Body of pancreas (tissue), 4 donors: Measurements from ENCODE around the gene PLCB1. TPM values are rescaled to one million over a fixed set of nuclear protein-coding genes. Genes with fewer than 3 reads are reported as not detected.

Source experiments
- ATAC-seq: fragments of 150-250 bp; one replicate; pipeline ENCODE4 v1.9.1; 2016
- DNase-seq, 4 donors: peaks; one replicate each; pipeline ENCODE4 v3.0.0-alpha.2; 2019
- H3K27ac ChIP-seq, 4 donors: fragments of 200-600 bp; sonication (generic); 1 replicate in 3 of 4; 2 replicates in 1 of 4; pipeline versions ENCODE4 v1.5.1 to v1.6.1; 2016 to 2019; ENCODE audit warnings: mild to moderate bottlenecking in 1 of 4, mixed read lengths in 1 of 4, moderate library complexity in 1 of 4
- H3K27me3 ChIP-seq, 2 donors: fragments of 200-600 bp; sonication (generic); one replicate each; pipeline ENCODE4 v1.6.0; 2016; ENCODE audit warnings: mild to moderate bottlenecking in 1 of 2
- H3K36me3 ChIP-seq, 2 donors: fragments of 200-600 bp; sonication (generic); replicated peaks in 1 of 2; 2 replicates each; pipeline ENCODE4 v1.5.1; 2016; ENCODE audit warnings: low read depth in 2 of 2; ENCODE audit not compliant: insufficient read depth in 1 of 2
- H3K4me1 ChIP-seq: fragments of 200-600 bp; sonication (generic); one replicate; pipeline ENCODE4 v1.6.0; 2016
- H3K4me3 ChIP-seq, 2 donors: fragments of 200-600 bp; sonication (generic); 1 replicate in 1 of 2; 2 replicates in 1 of 2; pipeline ENCODE4 v1.5.1; 2016 to 2019
- H3K9me3 ChIP-seq, 3 donors: fragments of 200-600 bp; sonication (generic); 1 replicate in 2 of 3; 2 replicates in 1 of 3; pipeline ENCODE4 v1.5.1; 2016
- CTCF ChIP-seq, 7 experiments: fragments of 450-650 bp in 4 of 7; fragments of 200-600 bp in 3 of 7; sonication (generic) in 3 of 7; IDR thresholded peaks; one replicate each; pipeline ENCODE4 v1.5.1; 2016 to 2019; ENCODE audit warnings: antibody characterized with exemption in 7 of 7
- POLR2A ChIP-seq, 3 donors: fragments of 450-650 bp; IDR thresholded peaks; one replicate each; pipeline ENCODE4 v1.6.1; 2016; ENCODE audit warnings: antibody characterized with exemption in 3 of 3, mild to moderate bottlenecking in 2 of 3
- WGBS, 2 donors: methylation state at CpG; one replicate each; pipeline ENCODE4 v1.1.5; 2017; 5-methylcytosine and 5-hydroxymethylcytosine counted together
- intact Hi-C: fragments of 100-400 bp; cut with DNase I; formaldehyde crosslinking; loops from one replicate; pipeline ENCODE4 v1.15.1; 2023
- total RNA-seq, 2 donors: library from RNA; depleted of rRNA; stranded (reverse); fragments of >200 nt; gene quantifications; one replicate each; pipeline ENCODE4 v1.1.0, GENCODE V29; 2016

Gene PLCB1
- total RNA-seq, 2 donors from 2014 or later, result 32.9 to 46.1 TPM

DNA sequence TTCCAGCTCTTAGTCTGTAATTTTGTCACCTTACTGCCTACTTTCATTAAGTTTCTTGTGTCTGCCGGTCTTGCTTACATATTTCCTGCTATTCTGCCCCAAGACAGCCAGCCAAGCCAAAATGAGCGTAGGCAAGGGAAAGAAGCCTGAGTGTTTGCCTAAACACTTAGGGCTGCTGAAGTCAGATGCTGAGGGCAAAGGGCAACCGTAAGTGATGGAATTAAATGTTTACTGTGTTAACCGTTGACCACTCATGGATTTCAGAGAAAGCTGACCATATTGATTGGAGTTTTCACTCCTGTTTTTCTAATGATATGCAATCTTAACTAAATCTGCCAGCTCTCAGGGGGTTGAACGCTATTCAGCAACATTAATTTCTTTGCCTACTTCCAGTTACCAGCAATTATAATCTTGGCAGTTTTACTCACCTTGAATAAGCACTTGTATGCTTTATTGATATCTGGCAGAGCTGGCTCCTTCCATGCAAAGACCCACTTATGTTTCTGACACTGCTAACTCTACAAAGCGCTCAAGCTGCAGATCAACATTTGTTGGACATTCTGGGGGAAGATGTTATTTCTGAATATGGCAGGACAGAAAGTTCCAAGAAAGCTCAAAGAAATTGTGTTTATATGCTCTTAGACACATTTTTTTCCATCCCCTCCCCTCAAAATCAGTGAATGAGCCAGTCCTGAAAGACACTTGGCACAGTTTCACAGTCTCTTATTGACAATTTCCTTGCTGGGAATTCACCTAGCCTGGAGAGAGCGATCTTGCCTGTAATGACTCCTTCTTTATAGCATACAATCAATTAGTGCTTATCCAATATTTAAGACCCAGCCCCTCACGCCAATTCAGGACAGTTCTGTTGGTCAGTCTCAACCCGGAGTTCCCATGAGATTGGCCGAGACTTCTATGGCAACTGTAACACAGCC, 183.8 kb downstream of the PLCB1 start:
- H3K27me3 ChIP-seq, result no peaks in the 10 kb centered on the region
- intact Hi-C loops, result no loop called here
- H3K4me3 ChIP-seq, result no peak overlapping the region
- DNase-seq (peak in 2 of 4 donors; percentile 19 to 55), ATAC-seq (peak; percentile 53)
- no peaks in the 10 kb centered on the region for H3K36me3 ChIP-seq
- peaks cover 19% of the 10 kb centered on the region for H3K4me1 ChIP-seq
- WGBS, 2 donors, result 20 to 25% methylated on average over 10 of the region's 10 CpGs
- TF ChIP-seq POLR2A (IDR thresholded peaks at IDR 0.05) (no peak), CTCF (IDR thresholded peaks at IDR 0.05) (no peak)
- no peaks in the 10 kb centered on the region for H3K9me3 ChIP-seq
- H3K27ac ChIP-seq, result peak overlapping the region; percentile 21 to 60 (median 38)

GRCh38 chr20:8317448-8317847, 185.4 kb downstream of the PLCB1 start:
- no peak for ATAC-seq
- Histone ChIP-seq H3K4me3 (no peak overlapping the region), H3K27ac (no peak overlapping the region), H3K9me3 (no peaks in the 10 kb centered on the region), H3K27me3 (no peaks in the 10 kb centered on the region), H3K4me1 (peaks cover 19% of the 10 kb centered on the region), H3K36me3 (no peaks in the 10 kb centered on the region)
- no peak for DNase-seq
- TF ChIP-seq CTCF (IDR thresholded peaks at IDR 0.05) (no peak), POLR2A (IDR thresholded peaks at IDR 0.05) (no peak)
- intact Hi-C loops, result no loop called here
- 92% methylated on average over 1 of the region's 1 CpG for WGBS, 2 donors

DNA sequence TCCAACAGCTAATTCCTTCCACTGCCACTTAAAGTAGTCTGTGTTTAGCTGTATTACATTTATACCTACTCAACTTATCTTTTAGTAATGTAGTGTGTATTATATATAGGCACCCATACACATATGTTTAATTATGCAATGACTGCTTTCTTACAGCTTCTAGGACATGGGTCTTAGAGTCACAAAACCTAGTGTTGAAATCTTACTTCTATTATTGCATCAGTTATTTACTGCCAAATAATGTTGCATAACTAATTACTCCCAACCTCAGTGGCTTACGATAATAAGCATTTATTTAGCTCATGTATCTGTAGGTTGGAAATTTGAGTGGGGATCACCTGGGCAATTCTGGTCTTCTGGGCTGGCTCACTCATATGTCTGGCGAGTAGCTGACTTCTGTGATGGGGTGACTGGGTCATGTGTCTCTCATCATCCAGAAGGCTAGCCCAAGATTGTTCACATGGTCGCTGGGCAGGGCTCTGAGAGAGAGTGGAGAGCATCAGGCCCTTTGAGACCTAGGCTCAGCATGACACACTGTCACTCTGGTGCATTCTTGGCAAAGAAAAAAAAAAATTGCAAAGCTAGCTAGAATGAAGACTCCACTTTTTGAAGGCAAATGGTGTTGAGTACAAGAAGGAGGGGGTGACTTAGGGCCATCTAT, 187.0 kb downstream of the PLCB1 start:
- Histone ChIP-seq H3K36me3 (no peaks in the 10 kb centered on the region), H3K27me3 (no peaks in the 10 kb centered on the region), H3K9me3 (no peaks in the 10 kb centered on the region), H3K27ac (no peak overlapping the region), H3K4me3 (no peak overlapping the region), H3K4me1 (peaks cover 19% of the 10 kb centered on the region)
- ATAC-seq (no peak), DNase-seq (no peak)
- TF ChIP-seq CTCF (IDR thresholded peaks at IDR 0.05), result no peak
- TF ChIP-seq POLR2A (IDR thresholded peaks at IDR 0.05), result no peak
- intact Hi-C loops, result no loop called here
- WGBS, 2 donors, result 79 to 99% methylated on average over 3 of the region's 3 CpGs

DNA sequence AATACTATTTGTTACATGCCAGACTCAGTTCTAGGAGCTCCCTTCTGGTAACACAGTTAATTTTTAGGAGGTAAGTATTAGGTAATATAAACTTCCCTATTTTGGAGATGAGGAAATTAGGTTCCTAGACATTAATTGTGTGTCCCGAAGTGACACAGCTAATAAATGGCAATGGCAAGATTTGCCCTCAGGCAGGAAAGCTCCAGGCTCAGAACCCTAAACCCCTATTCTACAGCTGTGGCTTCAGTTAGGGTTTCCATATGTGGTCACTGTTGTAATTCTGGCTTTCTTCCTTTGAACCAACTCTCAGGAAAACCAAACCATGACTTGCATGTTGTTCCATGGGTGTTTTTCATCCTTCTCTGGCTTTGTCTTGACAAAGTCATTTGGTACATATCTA, 188.2 kb downstream of the PLCB1 start:
- H3K9me3 ChIP-seq, result no peaks in the 10 kb centered on the region
- no peak for DNase-seq
- 71 to 94% methylated on average over 1 of the region's 1 CpG for WGBS, 2 donors
- intact Hi-C loops, result no loop called here
- H3K36me3 ChIP-seq, result no peaks in the 10 kb centered on the region
- H3K27me3 ChIP-seq, result no peaks in the 10 kb centered on the region
- no peak for TF ChIP-seq CTCF (IDR thresholded peaks at IDR 0.05)
- H3K27ac ChIP-seq, result no peak overlapping the region
- ATAC-seq, result no peak
- H3K4me1 ChIP-seq, result peaks cover 14% of the 10 kb centered on the region
- H3K4me3 ChIP-seq, result no peak overlapping the region
